ENCODE data around the gene TAGLN.

Gene TAGLN

DNA sequence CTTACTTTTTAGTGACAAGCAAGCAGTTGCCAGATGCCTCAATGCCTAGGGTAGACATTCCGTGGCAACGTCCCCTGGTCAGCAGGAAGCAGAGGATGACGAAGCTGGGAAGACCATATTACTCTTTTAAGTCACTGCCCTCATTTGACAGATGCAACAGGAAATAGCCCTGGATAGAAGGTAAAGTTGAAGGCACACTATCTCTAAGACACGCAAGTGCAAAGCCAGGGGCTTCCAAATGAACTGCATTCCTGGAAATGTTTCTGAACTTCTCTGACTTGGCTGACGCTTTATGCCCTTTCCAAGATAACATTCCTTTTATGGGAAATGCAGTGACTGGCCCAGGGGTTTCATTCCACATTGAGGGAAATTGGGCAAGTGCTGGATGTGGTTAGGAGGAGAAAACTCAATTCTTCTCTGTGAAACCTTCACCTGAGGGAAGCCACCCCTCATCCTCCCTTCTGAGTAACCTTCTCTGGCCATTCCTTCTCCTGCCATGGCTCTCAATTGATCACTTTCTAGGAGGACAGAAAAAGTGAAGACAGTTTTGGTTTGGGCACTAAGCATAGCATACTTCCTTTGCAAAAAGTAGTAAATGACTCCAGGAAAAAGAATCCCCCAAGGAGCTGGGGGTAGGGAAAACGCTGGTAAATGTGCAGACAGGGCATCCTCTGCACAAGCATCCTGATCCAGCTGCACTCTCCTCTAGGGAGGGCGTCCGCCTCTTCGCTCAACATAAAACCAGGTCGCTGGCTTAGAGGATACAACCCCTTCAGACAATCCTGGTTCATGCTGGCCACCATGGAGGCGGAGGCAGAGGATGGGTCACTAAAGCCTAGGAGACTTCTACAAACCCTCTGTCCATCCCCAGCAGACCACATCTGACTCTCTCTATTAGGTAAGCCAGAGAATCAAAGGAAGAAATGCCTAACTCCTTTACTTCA, 18.2 kb downstream of the TAGLN start:
- DNase-seq = no peak

DNA sequence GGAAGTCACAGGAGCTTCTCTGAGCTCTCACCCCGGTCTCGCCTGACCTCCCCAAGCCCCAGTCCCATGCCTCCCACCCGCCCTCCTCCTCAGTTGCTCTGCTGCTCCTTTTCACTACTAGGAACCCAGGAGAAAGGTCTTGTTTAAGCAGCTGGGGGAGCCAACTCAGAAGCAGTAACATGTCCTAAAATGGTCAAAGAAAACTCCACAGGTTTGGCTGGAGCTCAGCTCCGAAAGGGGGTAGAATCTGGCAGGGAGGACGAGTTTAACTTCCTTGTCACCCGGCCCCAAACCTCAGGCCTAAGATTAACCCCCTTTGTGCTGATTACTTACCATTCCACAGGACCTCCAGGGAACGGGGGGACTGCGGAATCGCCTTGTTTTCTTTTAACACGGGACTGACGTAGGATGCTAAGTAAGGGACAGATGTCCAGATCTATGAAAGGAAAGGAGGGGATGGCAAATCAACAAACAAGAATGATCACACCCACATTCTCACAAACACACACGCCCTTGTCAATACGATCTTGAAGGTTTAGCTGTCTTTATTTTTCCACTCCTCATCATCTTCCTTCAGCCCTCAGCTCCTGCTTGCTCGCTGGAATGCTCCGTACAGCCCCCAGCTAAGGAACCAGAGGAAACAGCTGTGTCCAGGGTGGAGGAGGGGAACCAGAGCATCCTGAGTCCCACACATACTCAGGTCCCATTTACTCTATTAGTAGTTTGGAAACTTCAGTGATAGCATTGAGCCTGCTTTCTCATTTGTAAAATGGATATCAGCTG, 19.2 kb downstream of the TAGLN start:
- no peak for DNase-seq

DNA sequence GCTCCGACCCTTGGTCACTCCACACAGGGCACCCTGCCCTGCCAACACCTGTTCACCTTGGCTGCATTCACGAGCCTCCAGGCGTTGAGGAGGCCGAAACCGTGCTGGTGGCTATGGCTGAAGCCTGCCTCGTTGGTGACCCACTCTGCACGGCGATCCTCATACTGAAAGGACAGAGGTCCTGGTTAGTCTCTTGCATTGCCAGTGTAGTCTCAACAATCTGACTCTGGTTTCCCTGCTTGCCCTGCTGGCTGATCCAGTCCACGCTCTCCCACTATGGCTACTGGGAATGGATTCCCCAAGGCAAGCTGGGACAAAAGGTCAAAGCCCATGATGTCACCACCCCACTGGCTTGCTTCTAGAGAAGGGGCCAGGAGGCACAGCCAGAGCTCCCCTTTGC, 19.8 kb downstream of the TAGLN start:
- DNase-seq = no peak

DNA sequence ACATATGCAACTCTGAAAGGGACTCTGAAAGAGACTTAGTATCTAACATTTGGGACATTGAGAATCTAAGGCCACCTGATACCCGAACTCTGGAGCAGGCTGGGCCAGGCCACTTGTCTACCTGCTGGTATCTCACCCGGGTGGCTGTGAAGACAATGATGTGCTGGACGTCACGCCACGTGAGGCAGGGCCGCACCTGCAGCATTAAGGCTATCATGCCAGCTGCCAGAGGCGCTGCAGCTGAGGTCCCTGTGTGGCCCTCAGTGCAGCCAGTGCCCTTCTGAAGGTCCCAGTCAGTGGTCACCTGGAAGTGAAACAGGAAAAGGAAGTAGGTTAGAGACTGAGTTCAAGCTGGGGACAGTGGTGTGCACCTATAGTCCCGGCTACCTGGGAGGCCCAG, 20.3 kb downstream of the TAGLN start:
- DNase-seq = no peak

DNA sequence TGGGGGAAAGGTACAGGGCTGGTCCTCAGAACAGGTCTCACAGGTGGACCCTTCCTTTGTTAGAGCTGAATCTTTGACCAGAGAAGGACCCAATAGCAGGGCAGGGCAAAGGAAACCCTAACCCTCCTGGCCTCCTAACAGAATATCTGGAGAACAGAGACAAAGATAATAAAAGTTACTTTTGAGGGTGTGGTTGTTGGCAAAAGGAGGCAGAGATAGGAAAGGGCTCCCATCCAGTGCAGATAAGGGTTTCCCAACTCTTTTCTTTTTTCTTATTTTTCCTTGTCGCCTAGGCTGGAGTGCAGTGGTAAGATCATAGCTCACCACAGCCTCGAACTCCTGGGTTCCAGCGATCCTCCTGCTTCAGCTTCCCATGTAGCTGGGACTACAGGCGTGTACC, 20.8 kb downstream of the TAGLN start:
- no peak for DNase-seq

DNA sequence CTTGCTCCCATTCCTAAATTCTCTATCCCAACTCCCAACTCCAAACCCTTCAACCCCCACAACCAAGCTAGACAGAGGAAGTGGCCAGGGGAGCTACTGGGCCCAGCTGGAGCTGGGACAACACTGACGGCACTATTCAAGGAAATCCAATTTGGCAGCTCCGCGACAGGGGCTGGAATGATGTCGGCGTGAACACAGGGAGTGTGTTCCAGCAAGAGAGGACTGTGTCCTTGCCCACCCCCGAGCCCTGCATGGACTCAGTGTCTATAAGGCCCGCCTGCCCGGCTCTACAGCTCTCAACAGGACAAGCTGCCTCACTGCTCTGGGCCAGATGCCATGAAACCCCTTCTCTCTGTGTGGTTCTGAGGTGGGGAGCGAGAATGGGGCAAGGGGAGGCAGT, 21.4 kb downstream of the TAGLN start:
- DNase-seq = no peak

GRCh38 chr11:117220999-117221774, 22.0 kb downstream of the TAGLN start:
- no peak for DNase-seq

- DNase-seq = no peak
Observed at GRCh38 chr11:117221775-117222517, 22.8 kb downstream of the TAGLN start.

DNA sequence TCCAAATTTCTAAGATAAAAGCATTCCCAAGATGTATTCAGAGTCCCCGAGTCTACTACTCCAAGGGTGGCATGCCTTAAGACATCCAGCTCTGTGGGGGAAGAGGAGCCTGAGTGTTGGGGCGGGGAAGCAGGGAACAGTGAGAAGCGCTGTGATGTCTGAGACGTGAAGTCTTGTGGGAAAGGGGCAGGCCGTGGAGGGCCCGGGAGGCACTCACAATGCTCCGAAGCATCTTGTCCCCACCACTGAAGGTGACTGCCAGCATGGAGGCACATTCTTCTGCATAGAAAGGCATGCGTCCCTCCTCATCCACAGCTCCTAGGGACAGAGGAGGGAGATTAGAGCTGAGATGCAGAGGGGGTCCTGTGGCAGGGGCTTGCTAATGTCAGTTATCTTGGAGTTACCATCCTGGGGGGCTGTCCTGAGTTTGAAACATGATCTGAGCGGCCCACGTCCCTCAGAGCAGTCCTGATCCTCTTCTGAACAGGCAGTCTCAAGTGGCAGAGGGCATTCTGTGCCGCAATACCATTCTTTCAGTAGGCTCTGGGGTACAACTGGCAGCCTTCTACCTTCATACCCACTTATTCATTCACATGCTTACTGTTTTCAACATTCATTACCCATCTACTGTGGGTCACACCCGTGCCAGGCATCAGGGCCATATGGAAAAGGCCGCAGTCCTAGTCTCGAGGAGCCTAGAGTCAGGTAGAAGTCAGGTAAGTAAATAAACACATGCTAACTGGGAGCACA, 24.0 kb downstream of the TAGLN start:
- DNase-seq = no peak

GRCh38 chr11:117223741-117224689, 24.8 kb downstream of the TAGLN start:
- no peak for DNase-seq

DNA sequence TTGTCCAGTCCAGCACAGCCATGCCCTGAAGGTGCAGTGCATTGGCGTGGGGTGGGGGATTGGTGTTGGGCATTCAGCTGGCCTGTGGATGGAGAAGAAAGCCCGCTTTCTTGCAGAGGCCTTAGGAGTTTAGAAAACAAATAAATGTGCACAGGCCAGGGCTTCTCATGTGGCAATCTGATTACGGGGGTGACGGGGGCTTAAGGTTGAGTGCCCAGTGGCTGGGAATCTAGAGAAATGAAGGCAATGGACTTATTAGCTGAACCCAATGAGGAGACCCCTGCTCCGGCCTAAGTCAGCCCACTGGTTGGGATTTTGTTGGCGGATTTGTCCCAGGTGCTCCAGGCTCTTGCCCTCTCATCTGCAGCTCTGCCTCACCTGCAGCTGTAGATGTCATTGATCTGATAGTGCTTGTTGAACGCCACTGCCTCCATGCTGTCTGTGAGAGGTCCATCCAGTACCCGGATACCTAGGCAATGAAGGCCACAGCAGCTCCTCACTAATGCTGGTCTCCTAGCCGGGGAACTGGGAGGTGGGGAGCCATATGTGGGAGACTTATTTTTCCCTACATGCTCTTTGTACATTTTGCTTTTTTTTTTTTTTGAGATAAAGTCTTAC, 26.5 kb downstream of the TAGLN start:
- DNase-seq = no peak

DNA sequence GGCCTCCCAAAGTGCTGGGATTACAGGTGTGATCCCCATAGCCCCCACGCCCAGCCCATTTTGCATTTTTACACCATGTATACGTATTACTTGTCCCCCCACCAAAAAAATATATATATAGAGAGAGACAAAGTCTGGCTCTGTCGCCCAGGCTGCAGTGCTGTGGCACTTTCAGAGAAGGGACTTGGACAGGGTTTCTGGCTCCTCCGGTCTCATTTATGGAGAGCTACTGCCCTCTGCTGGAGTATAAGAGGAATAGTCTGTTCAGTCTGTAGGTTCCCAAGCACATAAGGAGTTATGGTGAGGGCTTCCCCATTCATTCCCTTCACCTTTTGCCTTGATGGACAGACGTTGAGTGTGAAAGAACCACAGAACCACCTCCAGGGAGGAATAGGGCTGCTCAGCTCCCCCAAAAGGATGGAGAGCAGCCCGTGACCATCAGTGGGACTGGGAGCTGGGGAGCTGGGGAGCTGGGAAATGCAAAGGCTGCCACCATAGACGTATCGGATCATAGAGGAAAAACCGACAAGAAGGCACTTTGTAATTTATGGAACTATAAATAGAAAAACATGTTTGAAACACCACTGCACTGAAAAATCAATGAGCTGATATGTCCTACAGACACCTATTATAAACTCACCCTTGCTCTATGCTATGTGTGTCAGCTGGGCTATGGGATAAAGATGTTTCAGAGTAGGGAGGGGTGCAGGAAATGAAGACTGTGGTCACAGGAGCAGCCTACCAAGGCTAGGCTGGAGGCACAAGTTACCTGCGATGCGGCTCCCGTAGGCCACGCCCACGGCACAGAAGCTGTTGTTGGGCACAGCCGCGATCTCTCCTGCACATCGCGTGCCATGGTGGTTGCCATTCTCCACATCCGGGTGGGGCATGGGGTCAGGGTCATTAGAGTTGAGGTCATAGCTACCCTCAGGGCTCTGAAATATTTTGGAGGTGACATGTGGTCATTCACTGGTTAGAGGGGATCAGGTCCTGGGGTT, 27.5 kb downstream of the TAGLN start:
- peak; percentile 67 for DNase-seq

GRCh38 chr11:117228091-117228490, 28.9 kb downstream of the TAGLN start:
- no peak for DNase-seq

DNA sequence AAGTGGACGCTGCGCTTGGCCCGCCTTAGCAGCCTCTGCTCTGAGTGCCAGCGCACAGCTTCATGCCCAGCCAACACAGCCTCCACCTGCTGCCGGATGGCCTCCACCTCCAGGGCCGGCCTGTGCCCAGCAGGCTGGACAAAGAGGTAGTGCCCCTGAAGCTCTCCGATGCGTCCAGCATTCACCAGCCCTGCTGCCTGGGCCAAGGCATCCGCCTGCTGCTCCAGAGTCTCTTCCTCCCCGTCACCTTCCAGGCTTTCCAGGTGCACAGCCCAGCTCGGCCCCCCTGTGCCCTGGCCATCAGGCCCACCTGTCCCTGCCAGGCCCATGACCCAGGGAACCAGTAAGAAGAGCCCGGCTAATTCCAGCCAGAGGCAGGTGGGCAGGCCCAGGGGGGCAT, 30.2 kb downstream of the TAGLN start:
- DNase-seq = no peak

DNA sequence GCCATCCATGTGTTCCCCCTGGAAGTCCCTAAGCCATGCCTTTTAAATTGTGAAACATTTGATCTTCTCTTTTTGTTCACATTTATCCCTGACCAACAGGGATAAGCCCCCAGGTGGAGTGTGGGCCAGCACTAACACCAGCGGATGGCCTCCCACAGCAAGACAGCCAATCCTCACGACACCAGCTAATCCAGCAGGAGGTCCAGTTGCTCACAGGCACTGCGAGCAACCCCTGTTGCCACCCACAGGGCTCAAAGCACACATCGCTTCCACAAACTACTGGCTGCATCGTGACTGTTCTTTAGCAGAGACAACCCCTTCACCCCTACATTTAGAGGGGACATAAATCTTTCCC, 30.7 kb downstream of the TAGLN start:
- DNase-seq = no peak

DNA sequence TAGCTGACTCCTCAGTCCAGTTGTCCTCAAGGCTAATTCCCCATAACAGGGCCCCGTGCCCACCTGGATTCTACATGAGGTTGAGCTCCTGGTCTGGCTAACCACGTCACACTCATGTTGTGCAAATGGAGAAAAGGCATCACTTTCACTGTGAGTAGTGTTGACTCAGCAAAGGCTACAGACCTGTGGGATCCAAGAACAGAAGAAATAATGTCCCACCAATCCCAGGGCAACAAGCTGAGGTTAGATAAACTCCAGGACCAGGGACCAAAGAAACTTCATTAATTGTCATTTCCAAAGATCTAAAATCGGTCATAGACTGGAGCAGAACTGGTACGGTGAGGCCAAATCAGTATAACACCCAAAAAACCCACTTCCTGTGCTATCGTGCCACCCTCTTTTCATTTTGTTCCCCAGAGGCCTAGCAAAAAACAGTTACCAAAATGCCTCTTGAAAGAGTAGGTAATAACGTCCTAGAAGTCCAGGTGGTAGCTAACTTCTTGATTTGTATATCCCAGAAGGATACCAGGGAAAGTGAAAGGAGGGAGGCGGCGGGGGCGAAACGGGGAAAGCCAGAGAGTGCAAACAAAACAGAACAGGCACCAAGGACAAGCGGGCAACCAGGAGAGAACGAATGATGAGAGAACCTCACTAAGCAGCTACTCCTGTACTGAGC, 31.3 kb downstream of the TAGLN start:
- DNase-seq = no peak

DNA sequence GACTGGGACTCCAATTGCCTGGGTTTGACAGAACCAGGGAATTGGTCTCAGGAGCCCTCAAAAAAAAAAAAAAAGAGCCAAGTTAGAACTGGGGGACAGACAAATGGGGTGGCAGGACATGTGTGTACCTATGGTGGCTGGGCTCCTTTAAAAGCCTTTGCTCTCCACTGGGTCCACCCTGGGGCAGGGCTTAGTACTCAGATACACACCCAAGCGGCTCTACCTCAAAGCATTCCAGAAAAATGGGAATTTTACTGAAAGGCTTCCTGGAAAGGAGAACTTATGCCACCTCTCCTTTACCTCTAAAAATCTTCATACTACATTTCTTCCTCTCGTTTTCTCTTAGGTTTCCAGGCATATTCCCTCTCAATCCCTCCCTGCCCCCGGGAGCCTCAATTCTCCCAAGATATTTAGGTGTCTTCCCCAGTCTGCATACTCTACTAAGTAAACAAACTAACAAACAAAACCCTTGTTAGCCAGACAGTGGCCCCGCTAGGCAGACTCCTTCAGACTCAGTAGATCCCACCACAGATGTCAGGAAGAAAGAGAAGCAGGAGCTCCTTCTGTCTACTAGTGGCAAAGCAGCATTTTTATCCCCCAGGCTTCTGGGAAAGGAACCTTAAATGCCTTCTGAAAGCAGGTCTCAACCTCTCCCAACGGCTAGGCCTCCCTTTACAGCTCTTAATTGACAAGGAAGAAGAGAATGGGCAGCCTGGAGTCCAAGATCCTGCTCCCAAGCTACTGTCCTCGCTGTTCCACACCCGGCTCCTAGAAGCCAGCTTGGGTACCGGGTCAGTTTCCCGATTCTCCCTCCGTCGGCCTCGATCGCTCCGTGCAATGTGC, 32.0 kb downstream of the TAGLN start:
- DNase-seq = no peak

- no peak for DNase-seq
Observed at GRCh38 chr11:117231842-117232091, 32.6 kb downstream of the TAGLN start, which contains the start of gene PCSK7. Gene PCSK7 (minus strand): TSS chr11:117232073. CDS start chr11:117229844, 2,229 bp downstream.

All from CD4-positive, alpha-beta T cell treated with Interleukin-15 for 1 hour (primary cell).